Measurements from ENCODE around the gene PLEKHH3.
"Not testable (repeated sequence)": the region's sequence is repeated elsewhere in the genome, so short reads cannot be mapped to it uniquely, and the experiment has no call there.

The PLEKHH3 gene

GRCh38 chr17:42669977-42670788, 6.6 kb downstream of the PLEKHH3 start:
- DNase-seq = peak; percentile 28 to 58 (median 31)

- no peak for DNase-seq
These were observed 7.2 kb downstream of the PLEKHH3 start for GRCh38 chr17:42669705-42669976.

- DNase-seq = peak; percentile 68 to 80 (median 71)
These were observed 9.5 kb downstream of the PLEKHH3 start for GRCh38 chr17:42667088-42667951.

- DNase-seq = not testable (repeated sequence)
These were observed 10.7 kb downstream of the PLEKHH3 start for GRCh38 chr17:42666126-42666525.

- no peak for DNase-seq
These were observed 11.2 kb downstream of the PLEKHH3 start for GRCh38 chr17:42665581-42666001.

- DNase-seq = no peak
These were observed 16.0 kb downstream of the PLEKHH3 start for GRCh38 chr17:42660692-42661345.

DNA sequence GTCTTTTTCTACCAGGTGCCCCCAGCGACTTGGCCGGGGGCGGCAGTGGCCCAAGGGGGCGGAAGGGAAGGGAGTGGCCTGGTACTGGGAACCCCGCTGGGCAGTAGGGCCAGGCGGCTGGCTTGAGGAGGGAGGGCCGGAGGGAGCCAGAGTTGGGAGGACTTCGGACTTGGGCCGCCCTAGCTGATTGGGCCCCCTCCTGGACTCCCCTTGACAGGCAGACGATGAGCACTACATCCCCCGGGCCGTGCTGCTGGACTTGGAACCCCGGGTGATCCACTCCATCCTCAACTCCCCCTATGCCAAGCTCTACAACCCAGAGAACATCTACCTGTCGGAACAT, 16.9 kb downstream of the PLEKHH3 start:
- DNase-seq = not testable (repeated sequence)

GRCh38 chr17:42659079-42659931, 17.5 kb downstream of the PLEKHH3 start, which contains the start of gene TUBG2:
TSS of gene TUBG2 (plus strand) at chr17:42659284. CDS start at chr17:42659504, 220 bp downstream.
- DNase-seq = peak; percentile 83 to 91 (median 85)

- no peak for DNase-seq
These were observed 18.8 kb downstream of the PLEKHH3 start for GRCh38 chr17:42657824-42658588.

DNA sequence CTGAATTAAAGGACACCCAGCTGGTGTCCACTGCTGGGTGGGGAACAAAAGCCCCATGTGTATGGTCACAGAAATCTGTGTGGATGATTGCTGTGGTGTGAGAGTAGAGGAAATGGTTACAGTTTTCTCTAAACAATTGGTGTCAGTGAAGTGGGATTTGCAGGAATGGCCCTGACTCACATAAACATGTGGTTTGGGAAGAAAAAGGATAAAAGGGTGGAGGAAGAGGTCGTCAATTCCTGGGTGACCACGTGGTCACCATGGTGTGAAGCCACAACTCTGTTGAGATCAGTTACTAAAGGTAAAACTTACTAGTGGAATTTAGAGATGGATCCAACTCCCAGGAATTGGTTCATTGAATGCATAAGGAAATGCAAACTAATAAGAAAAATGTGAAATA, 21.3 kb downstream of the PLEKHH3 start:
- DNase-seq = no peak

DNA sequence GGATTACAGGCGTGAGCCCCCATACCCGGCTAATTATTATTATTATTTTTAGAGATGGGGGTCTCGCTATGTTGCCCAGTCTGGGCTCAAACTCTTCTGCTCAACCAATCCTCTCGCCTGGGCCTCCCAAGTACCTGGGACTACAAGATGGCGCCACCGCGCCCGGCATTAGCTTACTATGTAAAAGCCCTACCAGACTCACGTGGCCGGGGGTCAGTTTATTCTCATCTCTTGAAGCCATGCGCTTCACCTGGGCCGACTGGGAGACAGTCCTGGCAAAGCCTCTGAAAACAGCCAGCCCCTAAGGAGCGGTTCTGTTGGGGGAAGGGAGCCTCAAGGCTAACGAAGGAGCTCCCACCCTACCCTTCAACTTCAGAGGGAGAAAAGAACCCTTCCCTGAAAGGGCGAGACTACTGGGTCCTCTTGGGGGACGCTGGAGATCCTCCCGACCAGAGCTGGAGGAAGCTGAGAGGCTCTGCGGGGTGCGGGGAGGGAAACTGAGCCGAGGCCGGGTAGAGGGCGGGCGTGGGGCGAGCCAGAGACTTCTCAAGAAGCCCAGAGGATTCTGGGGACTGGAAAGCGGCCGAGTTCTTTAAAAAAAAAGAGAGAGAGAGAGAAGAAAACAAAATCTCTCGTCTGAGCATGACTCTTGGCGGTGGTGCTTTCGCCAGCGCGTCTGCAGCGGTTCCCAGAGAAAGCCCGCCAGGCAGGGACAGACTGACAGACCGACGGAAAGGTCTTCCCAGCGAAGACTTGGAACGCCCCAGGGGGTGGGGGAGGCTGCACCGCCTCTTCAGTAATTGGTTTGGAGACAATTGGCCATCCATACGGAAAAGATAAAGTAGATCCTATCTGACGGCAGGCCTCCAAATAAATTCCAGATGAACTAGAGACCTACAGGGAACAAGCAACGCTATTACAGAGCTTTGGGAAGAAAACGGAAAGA, 23.3 kb downstream of the PLEKHH3 start:
- DNase-seq = peak in 1 of 3 donors; percentile 19

DNA sequence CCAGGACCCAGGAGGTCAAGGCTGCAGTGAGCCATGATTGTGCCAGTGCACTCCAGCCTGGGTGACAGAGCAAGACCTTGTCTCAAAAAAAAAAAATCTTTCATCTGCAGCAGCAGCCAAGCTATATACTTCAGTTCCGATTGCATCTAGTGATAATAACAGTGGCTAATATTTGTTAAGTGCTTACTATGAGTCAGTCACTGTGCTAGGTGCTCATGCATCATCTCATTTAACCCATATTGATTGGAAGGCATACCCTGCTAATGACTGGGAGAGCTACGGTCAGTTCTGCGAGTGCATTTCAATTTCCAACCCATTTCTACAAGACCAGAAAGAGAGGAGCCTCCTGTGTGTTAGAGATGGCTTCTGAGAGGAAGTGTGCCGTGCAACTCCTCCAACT, 25.4 kb downstream of the PLEKHH3 start:
- no peak for DNase-seq

- DNase-seq = no peak
These were observed 29.0 kb downstream of the PLEKHH3 start for GRCh38 chr17:42647778-42648177.

DNA sequence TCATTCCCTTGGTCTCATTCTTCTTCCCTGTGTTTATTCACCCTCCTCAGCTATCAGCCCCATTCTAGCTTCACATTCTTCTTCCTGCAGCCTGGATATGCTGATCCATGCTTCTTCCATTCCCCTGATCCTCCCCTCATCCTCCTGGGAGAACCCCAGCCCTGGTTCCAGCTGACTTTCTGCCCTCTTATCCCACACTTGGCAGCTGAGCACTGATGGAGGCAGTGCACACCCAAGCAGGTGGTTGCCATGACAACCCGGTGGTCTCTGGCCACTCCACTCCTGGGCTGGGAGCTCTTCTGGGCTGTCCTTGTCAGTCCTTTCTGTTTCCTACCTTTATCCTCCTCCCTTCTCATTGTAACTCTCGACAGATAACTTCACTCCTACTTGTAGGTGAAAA, 34.5 kb downstream of the PLEKHH3 start:
- no peak for DNase-seq

DNA sequence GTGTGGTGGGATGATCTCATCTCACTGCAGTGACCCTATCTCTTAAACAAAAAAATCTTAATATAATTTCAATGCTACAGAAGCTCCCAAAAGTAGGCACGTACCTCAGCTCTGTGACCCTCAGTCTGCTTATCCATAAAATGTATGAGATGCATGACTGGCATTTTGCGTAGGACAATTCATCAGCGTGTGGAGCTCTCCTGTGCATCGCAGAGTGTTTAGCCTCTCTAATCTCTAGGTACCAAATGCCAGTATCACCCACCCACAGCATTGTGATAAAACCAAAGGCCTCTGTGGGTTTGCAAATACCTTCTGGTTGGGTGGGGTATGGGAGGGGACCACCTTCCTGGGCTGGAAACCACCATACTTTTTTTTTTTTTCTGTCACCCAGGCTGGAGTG, 36.7 kb downstream of the PLEKHH3 start:
- DNase-seq = no peak

DNA sequence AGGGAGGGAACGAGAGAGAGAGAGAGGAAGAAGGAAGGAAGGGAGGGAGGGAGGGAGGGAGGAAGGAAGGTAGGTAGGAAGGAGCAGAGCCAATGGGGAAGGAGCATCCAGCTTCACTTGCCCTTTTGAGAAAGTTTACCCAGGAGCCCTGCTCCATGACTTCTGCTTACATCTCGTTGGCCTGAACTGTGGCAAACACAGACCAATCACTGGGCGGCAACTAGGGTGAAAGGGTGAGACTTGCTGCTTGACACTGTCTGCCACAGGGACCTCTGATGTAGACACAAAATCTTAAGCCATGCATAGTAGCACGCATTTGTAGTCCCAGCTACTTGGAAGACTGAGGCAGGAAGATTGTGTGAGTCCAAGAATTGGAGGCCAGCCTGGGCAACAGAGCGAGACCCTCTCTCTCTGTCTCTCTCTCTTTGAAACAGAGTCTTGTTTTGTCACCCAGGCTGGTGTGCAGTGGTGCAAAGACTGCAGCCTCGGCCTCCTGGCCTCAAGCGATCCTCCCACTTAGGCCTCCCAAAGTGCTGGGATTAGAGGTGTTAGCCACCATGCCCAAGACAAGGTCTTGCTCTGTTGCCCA, 37.2 kb downstream of the PLEKHH3 start:
- no peak for DNase-seq

DNA sequence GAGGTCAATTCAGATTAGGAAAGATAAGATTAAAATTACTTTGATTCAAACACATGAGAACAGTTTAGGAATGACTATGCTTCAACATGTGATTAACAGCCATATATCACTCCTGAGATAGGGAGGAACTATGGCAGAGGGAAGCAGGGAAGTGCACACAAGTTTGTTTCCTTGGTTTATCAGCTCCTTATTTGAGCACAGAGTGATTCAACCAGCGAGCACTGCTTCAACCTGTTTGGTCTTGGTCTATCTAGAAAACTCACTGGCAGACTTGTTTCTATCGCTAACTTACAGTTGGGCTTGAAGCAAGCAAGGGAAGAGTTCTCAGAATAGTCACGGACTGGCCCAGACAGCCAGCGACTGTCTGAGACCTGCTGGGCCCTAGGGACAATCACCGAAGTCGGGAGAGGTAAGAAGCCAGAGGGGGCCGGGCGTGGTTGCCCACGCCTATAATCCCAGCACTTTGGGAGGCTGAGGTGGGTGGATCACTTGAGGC, 43.8 kb downstream of the PLEKHH3 start:
- DNase-seq = no peak

DNA sequence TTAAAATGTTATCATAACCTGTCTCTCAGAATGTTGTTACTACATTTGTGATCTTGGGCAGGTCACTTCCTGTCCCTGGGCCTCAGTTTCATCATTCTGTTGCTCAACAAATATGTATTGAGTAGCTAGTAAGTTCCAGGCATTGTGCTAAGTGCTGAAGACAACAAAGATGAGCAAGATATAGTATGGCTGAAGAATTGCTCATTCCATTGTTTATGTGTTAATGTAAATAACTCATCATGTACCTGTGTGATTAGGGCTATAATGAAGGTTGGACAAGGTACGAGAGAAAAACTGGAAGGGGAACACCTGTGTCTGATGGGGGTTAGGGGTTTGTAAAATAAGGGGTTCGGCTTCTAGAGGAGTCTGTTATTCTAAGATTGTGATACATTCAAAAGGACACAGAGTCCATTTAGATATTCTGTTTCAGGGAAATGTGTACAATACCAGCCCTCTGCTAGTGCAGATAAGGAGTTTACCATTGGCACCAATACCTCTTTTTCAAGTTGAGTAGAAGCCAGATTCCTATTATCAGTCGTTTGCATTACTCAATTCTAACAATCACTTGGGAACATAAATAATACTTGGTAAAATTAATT, 47.3 kb downstream of the PLEKHH3 start:
- peak; percentile 28 to 42 (median 30) for DNase-seq

GRCh38 chr17:42627032-42627764, 49.6 kb downstream of the PLEKHH3 start:
- not testable (repeated sequence) for DNase-seq

All from suppressor macrophage treated with lipopolysaccharide for 1 hour (primary cell).